Stimulated activated memory B cell treated with anti-CD40 and anti-IgM and Interleukin-4, amounts not matched to agents 10 μg/mL and 1 μg/mL and 100 μg/mL, for 72 hours (primary cell): Measurements from ENCODE around the gene ZSCAN20.

Experiments
- ATAC-seq: fragments of 150-1000 bp; cut with Tn5 transposase; 2 replicates; pipeline ENCODE4 v1.10.0; 2021
- H3K27ac Mint-ChIP-seq: one replicate; pipeline ENCODE4 v1.8.0; 2022; ENCODE audit warnings: mild to moderate bottlenecking, mixed read lengths
- H3K27me3 Mint-ChIP-seq: one replicate; pipeline ENCODE4 v1.8.0; 2022; ENCODE audit warnings: mixed read lengths
- H3K36me3 Mint-ChIP-seq: one replicate; pipeline ENCODE4 v1.8.0; 2022; ENCODE audit warnings: mixed read lengths
- H3K4me1 Mint-ChIP-seq: one replicate; pipeline ENCODE4 v1.8.0; 2022; ENCODE audit warnings: mixed read lengths
- H3K4me3 Mint-ChIP-seq: one replicate; pipeline ENCODE4 v1.8.0; 2022; ENCODE audit warnings: mild to moderate bottlenecking, moderate library complexity, mixed read lengths
- H3K9me3 Mint-ChIP-seq: one replicate; pipeline ENCODE4 v1.8.0; 2022; ENCODE audit warnings: mixed read lengths

ZSCAN20 gene

GRCh38 chr1:33524586-33524985 is 52.1 kb downstream of the ZSCAN20 start:
- no peak overlapping the region for H3K27ac Mint-ChIP-seq
- no peak overlapping the region for H3K4me3 Mint-ChIP-seq
- no peaks in the 10 kb centered on the region for H3K36me3 Mint-ChIP-seq
- no peaks in the 10 kb centered on the region for H3K4me1 Mint-ChIP-seq
- H3K9me3 Mint-ChIP-seq: no peaks in the 10 kb centered on the region
- peaks cover 62% of the 10 kb centered on the region for H3K27me3 Mint-ChIP-seq
- no peak for ATAC-seq

- no peaks in the 10 kb centered on the region for H3K9me3 Mint-ChIP-seq
- peaks cover 38% of the 10 kb centered on the region for H3K27me3 Mint-ChIP-seq
- no peaks in the 10 kb centered on the region for H3K4me1 Mint-ChIP-seq
- no peak overlapping the region for H3K27ac Mint-ChIP-seq
- ATAC-seq: no peak
- no peak overlapping the region for H3K4me3 Mint-ChIP-seq
- no peaks in the 10 kb centered on the region for H3K36me3 Mint-ChIP-seq
Observed at GRCh38 chr1:33527934-33528333, 55.5 kb downstream of the ZSCAN20 start.

DNA sequence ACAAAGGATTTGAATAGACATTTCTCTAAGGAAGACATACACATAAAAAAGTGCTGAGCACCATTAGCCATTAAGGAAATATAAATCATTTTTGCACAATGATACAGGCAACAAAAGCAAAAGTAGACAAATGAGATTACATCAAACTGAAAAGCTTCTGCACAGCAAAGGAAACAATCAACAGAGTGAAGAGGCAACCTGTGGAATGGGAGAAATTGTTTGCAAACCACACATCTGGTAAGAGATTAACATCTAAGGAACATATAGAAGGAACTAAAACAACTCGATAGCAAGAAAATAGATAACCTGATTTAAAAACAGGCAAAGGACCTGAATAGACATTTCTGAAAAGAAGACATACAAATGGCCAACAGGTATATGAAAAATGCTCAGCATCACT is 57.5 kb downstream of the ZSCAN20 start:
- Mint-ChIP-seq H3K4me1 (no peaks in the 10 kb centered on the region), H3K27ac (no peak overlapping the region)

GRCh38 chr1:33532250-33532649 is 59.8 kb downstream of the ZSCAN20 start:
- Mint-ChIP-seq H3K4me3 (no peak overlapping the region), H3K27me3 (peaks cover 43% of the 10 kb centered on the region), H3K36me3 (no peaks in the 10 kb centered on the region), H3K4me1 (no peaks in the 10 kb centered on the region), H3K27ac (no peak overlapping the region), H3K9me3 (peaks cover 3% of the 10 kb centered on the region)
- ATAC-seq: no peak

More for the DNA sequence above, 57.5 kb downstream of the ZSCAN20 start:
- Mint-ChIP-seq H3K27me3 (peaks cover 29% of the 10 kb centered on the region), H3K36me3 (no peaks in the 10 kb centered on the region), H3K4me3 (no peak overlapping the region), H3K9me3 (no peaks in the 10 kb centered on the region)
- ATAC-seq: no peak

DNA sequence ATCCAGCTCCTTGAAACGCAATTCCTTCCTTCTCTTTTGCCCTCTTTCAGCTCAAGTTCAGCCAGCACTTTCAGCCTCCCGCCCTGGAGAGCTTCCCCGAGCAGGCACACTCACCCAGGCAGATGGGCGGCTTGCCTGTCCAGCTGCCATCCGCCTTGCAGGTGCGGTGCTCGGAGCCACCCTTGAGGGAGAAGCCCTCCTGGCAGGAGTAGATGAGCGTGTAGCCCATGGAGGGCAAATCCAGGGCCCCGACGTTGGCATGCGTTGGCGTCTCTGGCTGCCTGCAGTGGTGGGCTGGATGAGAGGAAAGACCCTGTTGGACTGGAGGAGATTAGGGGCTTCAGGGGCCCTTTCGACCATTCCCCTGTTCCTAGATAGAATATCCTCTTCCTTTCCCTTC is 60.5 kb downstream of the ZSCAN20 start:
- ATAC-seq: peak; percentile 31
- Mint-ChIP-seq H3K36me3 (no peaks in the 10 kb centered on the region), H3K4me1 (no peaks in the 10 kb centered on the region), H3K9me3 (peaks cover 3% of the 10 kb centered on the region), H3K4me3 (no peak overlapping the region), H3K27ac (no peak overlapping the region), H3K27me3 (peaks cover 44% of the 10 kb centered on the region)

DNA sequence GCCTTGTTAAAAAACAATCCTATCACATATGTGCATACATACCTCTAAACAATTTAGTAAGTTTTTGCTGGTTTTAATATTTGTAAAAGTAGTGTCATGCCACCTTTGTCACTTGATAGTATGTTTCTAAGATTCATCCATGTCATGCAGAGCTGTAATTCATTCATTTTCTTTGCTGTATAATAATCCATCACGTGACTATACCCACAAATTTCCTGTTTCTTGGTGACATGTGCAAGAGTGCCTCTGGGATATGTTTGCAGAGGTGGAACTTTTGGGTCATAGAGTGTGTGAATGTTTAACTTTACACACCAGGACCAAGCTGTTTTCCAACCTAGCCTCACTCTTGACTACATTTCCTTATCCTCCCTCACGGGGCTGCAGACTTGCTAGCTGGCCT is 62.9 kb downstream of the ZSCAN20 start:
- Mint-ChIP-seq H3K36me3 (no peaks in the 10 kb centered on the region), H3K4me1 (no peaks in the 10 kb centered on the region), H3K27ac (no peak overlapping the region), H3K9me3 (peaks cover 3% of the 10 kb centered on the region), H3K27me3 (peaks cover 35% of the 10 kb centered on the region), H3K4me3 (no peak overlapping the region)
- no peak for ATAC-seq

GRCh38 chr1:33537885-33538284 is 65.4 kb downstream of the ZSCAN20 start:
- Mint-ChIP-seq H3K4me1 (no peaks in the 10 kb centered on the region), H3K36me3 (no peaks in the 10 kb centered on the region), H3K27ac (no peak overlapping the region), H3K4me3 (no peak overlapping the region), H3K9me3 (peaks cover 3% of the 10 kb centered on the region), H3K27me3 (peaks cover 35% of the 10 kb centered on the region)
- no peak for ATAC-seq

DNA sequence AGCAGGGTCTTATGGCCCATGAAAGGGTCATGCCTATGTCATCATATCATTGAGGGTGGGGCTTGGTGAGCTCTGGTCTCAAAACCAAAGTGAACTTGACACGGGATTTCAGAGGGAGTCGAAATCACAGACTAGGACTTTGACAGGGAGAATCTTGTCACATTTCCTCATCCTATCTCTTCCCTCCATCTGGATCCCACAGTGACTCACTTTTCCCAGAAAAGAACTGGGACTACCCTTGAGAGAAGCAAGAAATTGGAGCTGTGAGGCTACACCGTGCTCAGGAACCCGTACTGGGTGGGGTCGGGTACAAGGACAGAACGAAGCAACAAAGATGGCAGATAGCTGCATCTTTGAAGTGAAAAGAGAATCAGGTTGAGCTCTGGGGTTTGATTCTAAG is 69.5 kb downstream of the ZSCAN20 start:
- peaks cover 30% of the 10 kb centered on the region for H3K27me3 Mint-ChIP-seq
- ATAC-seq: no peak
- H3K36me3 Mint-ChIP-seq: no peaks in the 10 kb centered on the region
- H3K27ac Mint-ChIP-seq: no peak overlapping the region
- no peak overlapping the region for H3K4me3 Mint-ChIP-seq
- no peaks in the 10 kb centered on the region for H3K4me1 Mint-ChIP-seq
- H3K9me3 Mint-ChIP-seq: no peaks in the 10 kb centered on the region
